8988T (cell line): ENCODE results near the gene SYTL5.

Source experiments
- DNase-seq: peaks from one replicate; pipeline ENCODE4 v3.0.0; 2011

Gene SYTL5

DNA sequence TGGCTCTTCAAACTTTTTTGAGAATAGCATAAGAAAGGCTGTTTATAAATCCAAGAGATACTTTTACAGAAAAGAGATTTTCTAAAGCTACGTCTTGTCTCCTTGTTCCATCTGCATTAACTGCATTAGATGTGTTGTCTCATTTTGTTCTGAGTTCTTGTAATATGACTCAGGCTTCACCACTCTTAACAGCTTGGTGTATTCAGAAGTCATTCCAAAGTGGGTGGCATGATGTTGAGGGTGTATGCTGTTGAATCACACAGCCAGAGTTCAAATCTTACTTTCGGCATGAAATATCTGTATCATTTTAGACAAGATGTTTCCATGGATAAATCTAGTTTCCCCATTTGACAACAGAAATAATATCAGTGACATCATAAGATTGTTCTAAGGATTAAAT lies 30.1 kb downstream of the SYTL5 start:
- DNase-seq = no peak

GRCh38 chrX:38038501-38038900 lies 32.1 kb downstream of the SYTL5 start:
- DNase-seq = no peak

GRCh38 chrX:38041237-38041636 lies 34.9 kb downstream of the SYTL5 start:
- no peak for DNase-seq

DNA sequence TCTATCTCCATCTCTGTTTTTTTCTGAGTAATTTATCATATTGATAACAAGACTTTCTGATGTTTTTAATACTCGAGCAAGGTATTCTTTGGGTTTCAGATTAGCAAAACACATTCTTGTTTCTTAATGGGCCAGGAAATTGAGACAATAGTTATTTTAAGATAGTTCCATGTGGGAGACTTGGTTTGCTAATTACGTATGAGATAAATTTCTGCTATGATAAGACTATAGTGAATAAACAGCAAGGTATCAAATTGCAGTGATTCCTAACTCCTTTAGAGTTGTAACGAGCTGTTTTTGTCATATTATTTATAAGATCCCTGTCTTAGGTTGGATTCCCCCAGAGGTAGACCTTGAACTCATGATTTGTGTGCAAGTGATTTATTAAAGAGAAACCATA lies 38.3 kb downstream of the SYTL5 start:
- no peak for DNase-seq

DNA sequence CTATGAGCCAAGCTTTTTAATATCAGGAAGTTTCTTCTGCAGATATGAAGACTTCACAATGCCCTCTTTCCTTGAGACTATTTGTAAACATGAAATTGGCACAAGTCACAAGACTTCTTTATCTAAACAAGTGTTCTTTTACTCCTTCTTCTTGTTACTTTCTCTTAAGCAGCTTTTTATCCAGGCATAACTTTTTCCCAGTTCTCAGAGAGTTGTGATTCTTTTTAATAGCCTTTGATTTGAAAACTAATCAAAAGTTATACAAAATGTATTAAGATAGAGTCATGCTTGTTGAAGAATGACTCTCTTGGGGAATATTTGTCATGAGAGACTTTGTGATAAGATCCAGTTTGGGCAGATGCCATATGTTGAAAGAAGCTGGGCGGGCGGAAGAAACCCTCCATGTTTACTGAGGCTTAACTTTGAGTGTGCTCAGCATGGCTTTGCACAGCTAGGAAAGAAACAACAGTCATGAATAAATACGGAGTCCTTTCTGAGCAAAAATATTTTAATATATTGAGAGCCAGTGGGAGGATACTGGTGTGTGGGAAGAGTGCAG lies 39.3 kb downstream of the SYTL5 start:
- DNase-seq = no peak

GRCh38 chrX:38048886-38049285 lies 42.5 kb downstream of the SYTL5 start:
- DNase-seq = no peak

- no peak for DNase-seq
Measured at GRCh38 chrX:38050806-38051205, 44.5 kb downstream of the SYTL5 start.

DNA sequence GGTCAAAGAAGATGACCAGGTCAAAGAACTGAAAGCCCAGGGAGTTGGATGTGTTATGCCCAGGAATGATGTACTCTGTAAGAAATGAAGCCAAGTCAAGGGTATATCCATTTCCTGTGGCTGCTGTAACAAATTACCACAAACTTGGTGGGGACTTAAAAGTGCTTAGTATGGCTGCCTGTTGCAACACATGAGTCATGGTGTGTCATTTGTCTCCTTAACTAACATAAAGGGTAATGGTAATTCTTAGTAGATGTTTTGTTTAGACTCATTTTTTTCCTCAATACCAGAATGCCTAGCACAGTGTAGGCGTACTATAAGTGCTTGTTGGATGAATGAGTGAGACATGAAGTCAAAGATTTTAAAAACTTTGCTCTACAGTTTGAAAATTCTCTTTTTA lies 45.7 kb downstream of the SYTL5 start:
- no peak for DNase-seq

DNA sequence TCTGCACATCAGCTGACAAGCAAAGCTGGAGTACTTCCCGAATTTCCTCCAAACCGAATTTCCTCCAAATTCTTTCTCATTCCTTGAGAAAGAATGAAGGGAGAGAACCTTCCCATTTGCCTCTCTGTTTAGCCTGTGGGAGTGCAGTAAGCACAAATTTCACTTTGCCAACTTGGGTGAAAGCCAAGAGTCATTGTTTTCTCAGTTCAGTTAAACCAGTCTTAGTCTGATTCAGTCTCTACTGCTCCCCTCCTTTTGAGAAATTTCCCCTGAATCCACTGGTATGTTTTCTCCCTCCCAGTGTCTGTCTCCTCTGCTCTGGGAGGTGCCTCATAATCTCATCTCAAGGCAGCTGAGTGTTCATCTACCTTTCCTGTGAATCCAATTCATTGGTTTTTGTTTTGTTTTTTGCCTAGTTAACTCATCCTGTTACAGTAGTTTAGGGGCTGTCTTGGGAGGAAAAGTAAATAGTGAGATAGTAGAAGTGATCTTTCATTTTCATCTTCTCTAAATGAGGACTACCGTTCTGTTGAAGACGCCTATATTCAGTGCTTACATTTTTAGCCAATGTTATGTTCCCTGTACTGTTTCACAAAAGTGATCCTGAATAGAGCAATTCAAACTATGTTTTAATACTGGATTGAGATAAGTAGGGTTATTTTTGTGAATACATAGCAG lies 49.0 kb downstream of the SYTL5 start:
- no peak for DNase-seq

- DNase-seq = no peak
Measured at GRCh38 chrX:38060331-38060878, 54.1 kb downstream of the SYTL5 start.

DNA sequence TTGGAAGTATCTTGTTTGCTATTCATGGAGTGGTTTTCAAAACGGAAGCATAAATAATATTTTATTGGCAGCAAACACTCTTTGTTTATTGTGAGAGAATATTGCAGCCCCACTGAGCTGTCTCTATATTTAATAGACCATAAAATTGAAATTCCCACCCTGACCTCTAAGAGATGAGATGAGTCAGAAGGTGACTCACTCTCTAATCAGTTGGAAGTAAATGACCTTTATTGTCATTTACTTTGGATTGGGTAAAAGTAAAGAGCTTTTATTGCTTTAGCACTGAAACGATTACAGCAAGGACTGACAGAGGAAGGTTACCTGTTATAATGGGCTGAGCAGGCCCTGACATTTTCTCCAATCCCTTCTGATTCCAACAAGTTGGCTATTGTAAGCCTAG lies 55.0 kb downstream of the SYTL5 start:
- no peak for DNase-seq

DNA sequence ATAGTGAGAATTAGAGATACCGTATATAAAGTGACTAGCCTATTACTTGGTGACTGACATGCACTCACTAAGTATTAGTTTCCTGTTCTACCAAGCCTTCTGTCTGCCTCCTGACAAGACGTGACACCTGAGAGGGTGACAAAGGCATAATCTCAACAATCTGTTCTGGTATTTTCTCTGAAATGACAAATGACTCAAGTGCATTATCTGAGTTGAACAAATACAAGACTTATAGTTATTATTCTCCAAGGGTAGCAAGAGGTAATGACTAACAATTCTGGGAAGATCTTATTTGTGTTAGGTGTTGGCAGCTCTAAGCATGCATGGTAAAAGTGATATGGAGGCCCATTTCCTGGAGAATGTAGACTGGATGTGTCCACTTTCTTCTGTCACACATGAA lies 60.6 kb downstream of the SYTL5 start:
- no peak for DNase-seq

DNA sequence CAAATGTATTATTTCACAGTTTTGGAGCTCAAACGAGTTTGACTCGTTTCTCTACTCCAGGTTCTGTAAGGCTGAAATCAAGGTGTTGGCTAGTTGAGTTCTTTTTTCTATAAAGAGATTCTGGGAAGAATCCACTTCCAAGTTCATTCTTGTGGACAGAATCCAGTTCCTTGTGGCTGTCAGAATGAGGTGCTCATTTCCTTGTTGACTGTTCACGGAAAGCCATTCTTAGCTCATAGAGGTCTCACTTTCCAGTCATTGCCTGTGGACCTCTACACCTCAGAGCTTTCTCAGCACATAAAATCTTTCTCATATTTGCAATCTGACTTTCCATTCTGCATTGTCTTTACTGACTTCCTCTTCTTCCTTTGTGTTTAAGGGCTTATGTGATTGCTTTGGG lies 62.9 kb downstream of the SYTL5 start:
- no peak for DNase-seq

GRCh38 chrX:38069991-38070390 lies 63.6 kb downstream of the SYTL5 start:
- no peak for DNase-seq

GRCh38 chrX:38079463-38079862 lies 73.1 kb downstream of the SYTL5 start:
- no peak for DNase-seq

DNA sequence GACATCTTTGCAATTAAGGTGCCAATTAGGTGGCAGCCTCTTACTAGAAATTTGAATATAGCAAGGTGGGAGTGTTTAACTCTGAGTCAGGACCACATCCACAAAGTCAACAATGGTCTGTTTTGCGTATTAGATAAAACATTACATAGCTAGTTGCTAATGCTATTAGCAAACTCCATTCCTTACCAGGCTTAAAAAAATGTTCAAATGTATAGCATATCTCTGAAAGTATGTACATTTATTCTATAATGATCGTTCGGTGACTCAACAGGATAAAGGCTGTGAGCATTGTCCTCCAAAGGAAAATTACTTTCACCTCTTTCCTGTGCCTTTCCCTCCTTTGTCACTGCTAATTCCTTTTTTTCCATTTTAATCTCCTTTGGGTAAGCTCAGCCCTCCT lies 74.5 kb downstream of the SYTL5 start:
- DNase-seq = no peak

GRCh38 chrX:38081909-38082308 lies 75.6 kb downstream of the SYTL5 start:
- no peak for DNase-seq

- DNase-seq = no peak
Measured at GRCh38 chrX:38082309-38082708, 76.0 kb downstream of the SYTL5 start.

DNA sequence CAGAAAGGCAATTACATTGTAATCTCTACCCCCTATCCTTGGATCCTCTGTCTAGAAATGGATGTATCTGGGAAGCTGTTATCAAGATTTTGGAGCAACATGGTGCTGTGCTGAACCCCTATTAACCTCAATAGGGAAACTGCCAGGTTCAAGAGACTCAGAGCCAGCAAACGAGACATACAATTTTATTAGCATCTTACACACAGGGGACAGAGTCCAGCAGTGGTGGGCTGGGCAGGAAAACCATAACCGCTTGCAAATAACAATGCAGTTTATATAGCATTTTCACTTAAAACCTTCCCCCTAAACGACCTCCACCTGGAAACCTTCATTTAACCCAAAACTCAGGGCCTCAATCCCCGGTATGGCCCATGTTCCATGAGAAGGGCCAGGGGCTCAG lies 79.5 kb downstream of the SYTL5 start:
- DNase-seq = no peak

GRCh38 chrX:38086451-38087215 lies 80.3 kb downstream of the SYTL5 start:
- DNase-seq = no peak

GRCh38 chrX:38087594-38087993 lies 81.2 kb downstream of the SYTL5 start:
- DNase-seq = no peak

DNA sequence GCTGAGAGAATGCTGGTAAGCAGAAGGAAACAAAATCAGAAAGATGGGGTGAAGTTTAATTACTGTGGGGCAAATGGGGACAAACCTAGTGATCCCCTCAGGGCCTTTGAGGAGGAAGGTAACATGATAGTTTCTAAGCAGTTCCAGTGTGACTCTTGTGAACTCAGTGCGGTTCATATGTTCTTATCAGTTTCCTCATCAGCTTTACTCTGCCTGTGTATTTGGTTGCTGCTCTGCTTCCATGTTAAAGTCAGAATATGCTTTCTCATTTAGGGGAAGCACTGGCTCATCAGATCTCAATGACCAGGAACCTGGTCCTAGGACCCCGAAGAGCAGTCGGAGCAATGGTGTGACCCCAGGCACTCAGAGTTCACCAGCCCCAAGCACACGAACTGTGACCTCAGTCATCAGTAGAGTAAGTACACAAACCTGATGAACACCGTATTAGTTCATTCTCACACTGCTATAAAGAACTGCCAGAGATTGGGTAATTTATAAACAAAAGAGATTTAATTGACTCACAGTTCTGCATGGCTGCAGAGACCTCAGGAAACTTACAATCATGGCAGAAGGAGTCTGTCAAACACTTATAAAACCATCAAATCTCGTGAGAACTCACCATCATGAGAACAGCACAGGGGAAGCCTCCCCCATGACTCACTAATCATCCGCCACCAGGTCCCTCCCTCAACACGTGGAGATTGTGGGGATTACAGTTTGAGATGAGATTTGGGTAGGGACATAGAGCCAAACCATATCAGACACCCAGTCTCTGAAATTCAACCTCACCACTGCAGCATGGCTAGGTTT lies 83.0 kb downstream of the SYTL5 start:
- no peak for DNase-seq

DNA sequence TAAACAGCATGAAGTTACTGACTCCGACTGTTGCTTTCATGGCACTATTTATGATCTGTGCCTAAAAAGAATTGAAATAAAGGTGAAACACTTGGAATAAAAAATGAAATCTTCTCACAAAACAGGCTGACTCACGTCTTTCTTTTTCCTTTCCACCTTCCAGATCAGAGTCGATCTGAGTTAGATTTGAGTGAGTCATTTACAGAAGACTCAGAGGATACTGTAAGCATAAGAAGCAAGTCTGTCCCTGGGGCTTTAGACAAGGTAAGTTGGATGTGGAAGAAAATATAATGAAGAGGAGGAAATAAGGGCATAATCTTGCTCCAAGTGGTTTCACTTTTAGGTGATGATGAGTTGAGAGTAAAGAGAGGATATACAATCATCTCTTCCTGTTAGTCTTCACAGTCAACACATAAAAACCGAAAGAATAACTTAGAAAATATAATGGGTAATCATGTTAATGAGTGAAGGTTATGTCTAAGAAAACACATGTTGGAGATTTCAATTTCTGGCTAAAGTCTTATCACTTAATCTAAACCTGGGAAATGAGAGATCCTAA lies 89.7 kb downstream of the SYTL5 start:
- DNase-seq = no peak
